ENCODE measurements around the gene AARSD1.

DNA sequence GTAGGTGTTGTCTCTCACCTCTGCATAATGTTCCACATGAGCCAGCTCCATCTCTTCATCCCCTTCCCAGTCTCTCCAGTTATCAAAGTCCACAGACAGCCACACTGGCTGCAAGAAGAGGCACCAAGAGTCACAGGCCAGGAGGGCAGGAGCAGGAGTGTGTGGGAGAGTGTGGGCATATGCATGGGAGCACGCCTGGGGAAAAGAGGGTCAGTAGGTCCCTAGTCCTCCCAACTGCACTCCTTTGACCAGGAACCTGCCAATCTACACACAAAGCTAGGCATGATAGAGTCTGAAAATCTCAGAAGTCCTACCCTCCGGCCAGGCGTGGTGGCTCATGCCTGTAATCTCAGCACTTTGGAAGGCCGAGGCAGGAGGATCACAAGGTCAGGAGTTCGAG is 7.3 kb upstream of the AARSD1 start:
- TF ChIP-seq, protein P1, sequence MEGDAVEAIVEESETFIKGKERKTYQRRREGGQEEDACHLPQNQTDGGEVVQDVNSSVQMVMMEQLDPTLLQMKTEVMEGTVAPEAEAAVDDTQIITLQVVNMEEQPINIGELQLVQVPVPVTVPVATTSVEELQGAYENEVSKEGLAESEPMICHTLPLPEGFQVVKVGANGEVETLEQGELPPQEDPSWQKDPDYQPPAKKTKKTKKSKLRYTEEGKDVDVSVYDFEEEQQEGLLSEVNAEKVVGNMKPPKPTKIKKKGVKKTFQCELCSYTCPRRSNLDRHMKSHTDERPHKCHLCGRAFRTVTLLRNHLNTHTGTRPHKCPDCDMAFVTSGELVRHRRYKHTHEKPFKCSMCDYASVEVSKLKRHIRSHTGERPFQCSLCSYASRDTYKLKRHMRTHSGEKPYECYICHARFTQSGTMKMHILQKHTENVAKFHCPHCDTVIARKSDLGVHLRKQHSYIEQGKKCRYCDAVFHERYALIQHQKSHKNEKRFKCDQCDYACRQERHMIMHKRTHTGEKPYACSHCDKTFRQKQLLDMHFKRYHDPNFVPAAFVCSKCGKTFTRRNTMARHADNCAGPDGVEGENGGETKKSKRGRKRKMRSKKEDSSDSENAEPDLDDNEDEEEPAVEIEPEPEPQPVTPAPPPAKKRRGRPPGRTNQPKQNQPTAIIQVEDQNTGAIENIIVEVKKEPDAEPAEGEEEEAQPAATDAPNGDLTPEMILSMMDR (conservative IDR thresholded peaks at IDR 0.05 in 1 of 2, IDR thresholded peaks at IDR 0.05 in 1 of 2; ENCODE audit: low read depth in 1 of 2, low read length in 2 of 2), result no peak
- TF ChIP-seq EZH2 (IDR thresholded peaks at IDR 0.05; ENCODE audit: low read length, missing control alignments), result no peak

All from fibroblast of lung (primary cell).